Iris pigment epithelial cell (primary cell): ENCODE data around the gene KRT86.
A peak's percentile ranks its signal among the peaks of the same experiment; 100 is the strongest.
"Not testable (repeated sequence)": the region's sequence is repeated elsewhere in the genome, so short reads cannot be mapped to it uniquely, and the experiment has no call there.

Experiments
- DNase-seq: peaks from one replicate; pipeline ENCODE4 v3.0.0-alpha.2; 2011; ENCODE audit warnings: low read depth

Gene KRT86

GRCh38 chr12:52270541-52271070 is 3.8 kb upstream of the KRT86 start:
- DNase-seq = no peak

- peak; percentile 46 for DNase-seq
Observed at GRCh38 chr12:52271158-52271557, 3.3 kb upstream of the KRT86 start.

- no peak for DNase-seq
Observed at GRCh38 chr12:52275686-52276085, 1.2 kb downstream of the KRT86 start.

- no peak for DNase-seq
Observed at GRCh38 chr12:52277486-52278245, 3.2 kb downstream of the KRT86 start.

GRCh38 chr12:52278575-52279421 is 4.4 kb downstream of the KRT86 start:
- peak; percentile 64 for DNase-seq

GRCh38 chr12:52279422-52280318 is 5.2 kb downstream of the KRT86 start:
- peak; percentile 24 for DNase-seq

GRCh38 chr12:52280319-52280795 is 5.9 kb downstream of the KRT86 start:
- DNase-seq = peak; percentile 92

GRCh38 chr12:52280796-52281560 is 6.5 kb downstream of the KRT86 start:
- DNase-seq = peak; percentile 96

GRCh38 chr12:52284562-52285171 is 10.2 kb downstream of the KRT86 start:
- no peak for DNase-seq

GRCh38 chr12:52285172-52285745 is 10.8 kb downstream of the KRT86 start:
- DNase-seq = no peak

GRCh38 chr12:52285851-52286530 is 11.5 kb downstream of the KRT86 start:
- DNase-seq = no peak

- DNase-seq = not testable (repeated sequence)
Observed at GRCh38 chr12:52286857-52287785, 12.7 kb downstream of the KRT86 start.

GRCh38 chr12:52287816-52288805 is 13.7 kb downstream of the KRT86 start:
- not testable (repeated sequence) for DNase-seq

- DNase-seq = not testable (repeated sequence)
Observed at GRCh38 chr12:52290483-52291134, 16.2 kb downstream of the KRT86 start.

- DNase-seq = no peak
Observed at GRCh38 chr12:52291267-52291935, 17.0 kb downstream of the KRT86 start, which contains the start of gene KRT81. Gene KRT81 (minus strand): TSS chr12:52291534. CDS start chr12:52291465, 69 bp downstream.

GRCh38 chr12:52293926-52294325 is 19.5 kb downstream of the KRT86 start:
- no peak for DNase-seq
